HG02973 (cell line): ENCODE results near the gene GALNT10.

Experiments used
- ATAC-seq: cut with Tn5 transposase; IDR thresholded peaks from one replicate; pipeline ENCODE4 v1.9.1; 2021; ENCODE audit warnings: moderate library complexity; ENCODE audit not compliant: unreplicated experiment

Gene GALNT10

GRCh38 chr5:154464438-154464837 lies 273.9 kb downstream of the GALNT10 start:
- no peak for ATAC-seq

GRCh38 chr5:154465169-154465568 lies 274.6 kb downstream of the GALNT10 start:
- no peak for ATAC-seq

GRCh38 chr5:154466147-154466546 lies 275.6 kb downstream of the GALNT10 start:
- ATAC-seq: no peak

- ATAC-seq: no peak
Measured at GRCh38 chr5:154466671-154467070, 276.1 kb downstream of the GALNT10 start.

GRCh38 chr5:154467655-154468354 lies 277.3 kb downstream of the GALNT10 start:
- peak; percentile 94 for ATAC-seq

GRCh38 chr5:154470137-154470536 lies 279.6 kb downstream of the GALNT10 start:
- ATAC-seq: no peak
